HEK293 (cell line): ENCODE data around the gene SYTL3.

Experiments used
- CTCF ChIP-seq: fragments of 450-650 bp; formaldehyde crosslinking; IDR thresholded peaks from 2 replicates; pipeline ENCODE4 v1.5.1; 2016; ENCODE audit warnings: missing biosample characterization, missing genetic modification characterization
- PRDM2 ChIP-seq: fragments of 450-650 bp; formaldehyde crosslinking; IDR thresholded peaks from 2 replicates; pipeline ENCODE4 v1.5.1; 2016; ENCODE audit warnings: missing biosample characterization, missing genetic modification characterization, borderline replicate concordance
- YY1 ChIP-seq: fragments of 450-650 bp; formaldehyde crosslinking; IDR thresholded peaks from 2 replicates; pipeline ENCODE4 v1.5.1; 2018; ENCODE audit warnings: missing biosample characterization, missing genetic modification characterization
- ZFP3 ChIP-seq: fragments of 450-650 bp; formaldehyde crosslinking; IDR thresholded peaks from 2 replicates; pipeline ENCODE4 v1.5.1; 2016; ENCODE audit warnings: low read depth, missing biosample characterization, missing genetic modification characterization
- ZNF140 ChIP-seq: fragments of 450-650 bp; formaldehyde crosslinking; IDR thresholded peaks from 2 replicates; pipeline ENCODE4 v1.5.1; 2016; ENCODE audit warnings: missing biosample characterization, missing genetic modification characterization
- ZNF214 ChIP-seq: fragments of 450-650 bp; formaldehyde crosslinking; IDR thresholded peaks from 2 replicates; pipeline ENCODE4 v1.5.1; 2017; ENCODE audit warnings: missing biosample characterization, mild to moderate bottlenecking, missing genetic modification characterization, borderline replicate concordance
- ZNF239 ChIP-seq: fragments of 450-650 bp; formaldehyde crosslinking; IDR thresholded peaks from 2 replicates; pipeline ENCODE4 v1.5.1; 2016; ENCODE audit warnings: missing biosample characterization, missing genetic modification characterization
- ZNF24 ChIP-seq: fragments of 450-650 bp; formaldehyde crosslinking; IDR thresholded peaks from 2 replicates; pipeline ENCODE4 v1.5.1; 2016; ENCODE audit warnings: missing biosample characterization, missing genetic modification characterization
- ZNF302 ChIP-seq: fragments of 450-650 bp; formaldehyde crosslinking; IDR thresholded peaks from 2 replicates; pipeline ENCODE4 v1.5.1; 2016; ENCODE audit warnings: missing biosample characterization, missing genetic modification characterization, low read depth
- ZNF335 ChIP-seq: fragments of 450-650 bp; formaldehyde crosslinking; conservative IDR thresholded peaks from 2 replicates; pipeline ENCODE4 v1.5.1; 2016; ENCODE audit warnings: missing biosample characterization, missing genetic modification characterization
- ZNF426 ChIP-seq: fragments of 450-650 bp; formaldehyde crosslinking; IDR thresholded peaks from 2 replicates; pipeline ENCODE4 v1.5.1; 2017; ENCODE audit warnings: missing biosample characterization, missing genetic modification characterization, mild to moderate bottlenecking, inconsistent platforms, moderate library complexity
- ZNF473 ChIP-seq: fragments of 450-650 bp; formaldehyde crosslinking; IDR thresholded peaks from 2 replicates; pipeline ENCODE4 v1.5.1; 2017; ENCODE audit warnings: missing biosample characterization, missing genetic modification characterization
- ZNF585B ChIP-seq: fragments of 450-650 bp; formaldehyde crosslinking; IDR thresholded peaks from 2 replicates; pipeline ENCODE4 v1.5.1; 2016; ENCODE audit warnings: missing biosample characterization, missing genetic modification characterization
- ZNF792 ChIP-seq: fragments of 450-650 bp; formaldehyde crosslinking; IDR thresholded peaks from 2 replicates; pipeline ENCODE4 v1.5.1; 2016; ENCODE audit warnings: missing biosample characterization, missing genetic modification characterization

- TF ChIP-seq CTCF (no peak), ZNF585B (no peak), ZNF239 (tag by site-specific recombination) (no peak), ZNF792 (tag by site-specific recombination) (no peak), ZNF24 (no peak), ZNF335 (no peak), ZFP3 (tag by site-specific recombination) (no peak), ZNF140 (tag by site-specific recombination) (no peak), YY1 (tag by site-specific recombination) (no peak), ZNF473 (tag by site-specific recombination) (no peak), ZNF426 (tag by site-specific recombination) (no peak), ZNF214 (tag by site-specific recombination) (no peak), PRDM2 (tag by site-specific recombination) (no peak), ZNF302 (tag by site-specific recombination) (no peak)
Measured at GRCh38 chr6:158793432-158793831, 143.6 kb downstream of the SYTL3 start.
